CD4-positive, alpha-beta T cell treated with Interleukin-1 beta for 1 hour (primary cell): Measurements from ENCODE around the gene GNAS-AS1.
A peak's percentile ranks its signal among the peaks of the same experiment; 100 is the strongest.

ENCODE experiments used
- DNase-seq, 2 donors: peaks; one replicate each; pipeline ENCODE4 v3.0.0-alpha.2; 2020 to 2022

Gene GNAS-AS1

GRCh38 chr20:58850693-58851174, at the start of gene GNAS-AS1:
Gene GNAS-AS1, minus strand, starts transcription at chr20:58850902.
- peak; percentile 80 to 86 for DNase-seq

- peak in 1 of 2 donors; percentile 5 for DNase-seq
Measured at GRCh38 chr20:58900397-58900796, 49.7 kb upstream of the GNAS-AS1 start.

- peak in 1 of 2 donors; percentile 24 for DNase-seq
Measured at GRCh38 chr20:58899512-58899911, 48.8 kb upstream of the GNAS-AS1 start.

GRCh38 chr20:58898629-58899408, 48.1 kb upstream of the GNAS-AS1 start:
- DNase-seq = peak in 1 of 2 donors; percentile 6

GRCh38 chr20:58897488-58897887, 46.8 kb upstream of the GNAS-AS1 start:
- no peak for DNase-seq

GRCh38 chr20:58896820-58897219, 46.1 kb upstream of the GNAS-AS1 start:
- DNase-seq = no peak

GRCh38 chr20:58895448-58896180, 44.9 kb upstream of the GNAS-AS1 start:
- DNase-seq = peak in 1 of 2 donors; percentile 33

- DNase-seq = peak in 1 of 2 donors; percentile 11
Measured at GRCh38 chr20:58894652-58895447, 44.1 kb upstream of the GNAS-AS1 start.

- peak in 1 of 2 donors; percentile 33 for DNase-seq
Measured at GRCh38 chr20:58893355-58894120, 42.8 kb upstream of the GNAS-AS1 start.

- no peak for DNase-seq
Measured at GRCh38 chr20:58892932-58893224, 42.2 kb upstream of the GNAS-AS1 start.

- peak; percentile 82 to 84 for DNase-seq
Measured at GRCh38 chr20:58892141-58892931, 41.6 kb upstream of the GNAS-AS1 start.

- DNase-seq = peak in 1 of 2 donors; percentile 38
Measured at GRCh38 chr20:58891718-58892140, 41.0 kb upstream of the GNAS-AS1 start.

- peak; percentile 83 to 86 for DNase-seq
Measured at GRCh38 chr20:58891086-58891717, 40.5 kb upstream of the GNAS-AS1 start.

- peak; percentile 76 to 80 for DNase-seq
Measured at GRCh38 chr20:58890518-58891085, 39.9 kb upstream of the GNAS-AS1 start.

- peak in 1 of 2 donors; percentile 39 for DNase-seq
Measured at GRCh38 chr20:58889798-58890517, 39.3 kb upstream of the GNAS-AS1 start.

GRCh38 chr20:58889334-58889760, 38.6 kb upstream of the GNAS-AS1 start:
- no peak for DNase-seq

GRCh38 chr20:58888521-58889333, 38.0 kb upstream of the GNAS-AS1 start:
- peak; percentile 88 for DNase-seq

- DNase-seq = no peak
Measured at GRCh38 chr20:58888103-58888502, 37.4 kb upstream of the GNAS-AS1 start.

GRCh38 chr20:58886546-58886945, 35.8 kb upstream of the GNAS-AS1 start:
- DNase-seq = no peak
